SK-N-SH (cell line): ENCODE measurements around the gene GPR160. TPM values are rescaled to one million over a fixed set of nuclear protein-coding genes. Genes with fewer than 3 reads are reported as not detected.

Experiments used
- CTCF ChIA-PET: fragments of 300-600, 350-600 bp; formaldehyde crosslinking; extraction: SDS; loops from one replicate; lab custom pipeline; 2021; lab: Yijun Ruan, JAX
- POLR2A ChIA-PET: fragments of 350-600 bp; sonication (Branson Sonifier 250); formaldehyde crosslinking; extraction: SDS; loops from one replicate; lab custom pipeline; 2020; ENCODE audit warnings: antibody characterized with exemption, inconsistent platforms; lab: Yijun Ruan, JAX
- DNase-seq: peaks from one replicate; pipeline ENCODE4 v3.0.0; 2012
- H2AFZ ChIP-seq: fragments of 200-600 bp; sonication (generic); 2 replicates; pipeline ENCODE4 v1.8.1; 2016; ENCODE audit warnings: antibody characterized with exemption, mild to moderate bottlenecking, low read depth
- H3F3A ChIP-seq: fragments of 200-600 bp; sonication (generic); replicated peaks from 2 replicates; pipeline ENCODE3; 2016; ENCODE audit warnings: antibody characterized with exemption, mild to moderate bottlenecking; ENCODE audit not compliant: insufficient read depth
- H3K27ac ChIP-seq, 2 experiments: fragments of 200-500 bp in 1 of 2; fragments of 200-600 bp in 1 of 2; sonication (Bioruptor generic) in 1 of 2; sonication (generic), shearing (Covaris generic) in 1 of 2; 2 replicates each; pipeline versions ENCODE4 v1.5.1 to v1.6.1; 2014 to 2016; ENCODE audit warnings: low read depth in 2 of 2, inconsistent platforms in 1 of 2, low read length in 1 of 2, mild to moderate bottlenecking in 1 of 2, mixed read lengths in 1 of 2
- H3K27me3 ChIP-seq: fragments of 200-600 bp; sonication (generic), shearing (Covaris generic); 2 replicates; pipeline ENCODE4 v1.6.1; 2016; ENCODE audit warnings: mixed run types; ENCODE audit not compliant: insufficient read depth
- H3K36me3 ChIP-seq, 2 experiments: fragments of 200-500 bp in 1 of 2; fragments of 200-600 bp in 1 of 2; sonication (Bioruptor generic) in 1 of 2; sonication (generic) in 1 of 2; replicated peaks in 1 of 2; 2 replicates each; pipeline versions ENCODE3 to v1.5.1; 2014 to 2016; ENCODE audit warnings: low read length in 1 of 2, mild to moderate bottlenecking in 1 of 2; ENCODE audit not compliant: insufficient read depth in 2 of 2, control insufficient read depth in 1 of 2
- H3K4me1 ChIP-seq, 2 experiments: fragments of 200-500 bp in 1 of 2; fragments of 200-600 bp in 1 of 2; sonication (Bioruptor generic) in 1 of 2; sonication (generic), shearing (Covaris generic) in 1 of 2; 2 replicates each; pipeline versions ENCODE4 v1.5.1 to v1.6.1; 2014 to 2016; ENCODE audit warnings: low read depth in 1 of 2, low read length in 1 of 2, mixed run types in 1 of 2; ENCODE audit not compliant: insufficient read depth in 2 of 2, control insufficient read depth in 1 of 2
- H3K4me2 ChIP-seq: fragments of 200-600 bp; sonication (generic), shearing (Covaris generic); 2 replicates; pipeline ENCODE4 v1.6.1; 2017; ENCODE audit warnings: mixed run types
- H3K4me3 ChIP-seq, 2 experiments: fragments of 200-500 bp in 1 of 2; fragments of 200-600 bp in 1 of 2; sonication (Bioruptor generic) in 1 of 2; sonication (generic), shearing (Covaris generic) in 1 of 2; 2 replicates each; pipeline versions ENCODE4 v1.5.1 to v1.8.1; 2014 to 2016; ENCODE audit warnings: low read depth in 2 of 2, inconsistent platforms in 1 of 2, low read length in 1 of 2, mild to moderate bottlenecking in 1 of 2, mixed read lengths in 1 of 2, moderate library complexity in 1 of 2
- H3K79me2 ChIP-seq: fragments of 200-600 bp; sonication (generic); 2 replicates; pipeline ENCODE4 v1.8.1; 2017; ENCODE audit warnings: mild to moderate bottlenecking; ENCODE audit not compliant: insufficient read depth
- H3K9ac ChIP-seq: fragments of 200-600 bp; sonication (generic); 2 replicates; pipeline ENCODE4 v1.6.1; 2017; ENCODE audit warnings: mixed run types
- H3K9me2 ChIP-seq: fragments of 200-600 bp; sonication (generic); 2 replicates; pipeline ENCODE4 v1.6.1; 2017; ENCODE audit warnings: mixed run types
- H3K9me3 ChIP-seq: fragments of 200-600 bp; sonication (generic); 2 replicates; pipeline ENCODE4 v1.6.1; 2017; ENCODE audit warnings: mixed run types, mild to moderate bottlenecking, moderate library complexity
- H4K20me1 ChIP-seq: fragments of 200-600 bp; sonication (generic); 2 replicates; pipeline ENCODE4 v1.6.1; 2017; ENCODE audit warnings: mild to moderate bottlenecking, mixed run types; ENCODE audit not compliant: insufficient read depth
- CTCF ChIP-seq: fragments of 200-600 bp; sonication (generic); IDR thresholded peaks from 2 replicates; pipeline ENCODE4 v1.6.1; 2017; ENCODE audit warnings: antibody characterized with exemption, mild to moderate bottlenecking, moderate library complexity
- EZH2phosphoT487 ChIP-seq: fragments of 200-600 bp; sonication (generic); IDR thresholded peaks from 2 replicates; pipeline ENCODE4 v1.6.1; 2017; ENCODE audit warnings: low read depth, mixed run types, mild to moderate bottlenecking, antibody characterized with exemption, moderate library complexity, borderline replicate concordance
- FOSL2 ChIP-seq: IDR thresholded peaks from 2 replicates; pipeline ENCODE4 v1.4.0; 2012; ENCODE audit warnings: low read depth, mild to moderate bottlenecking, moderate library complexity, borderline replicate concordance
- FOXJ3 ChIP-seq: sonication (generic); formaldehyde crosslinking; IDR thresholded peaks from 2 replicates; pipeline ENCODE4 v1.5.1; 2020; ENCODE audit warnings: mild to moderate bottlenecking, missing genetic modification reagents
- FOXM1 ChIP-seq: IDR thresholded peaks from 2 replicates; pipeline ENCODE4 v1.4.0; 2012; ENCODE audit warnings: low read depth, mild to moderate bottlenecking
- JUND ChIP-seq: IDR thresholded peaks from 2 replicates; pipeline ENCODE4 v1.4.0; 2012
- MAX ChIP-seq: IDR thresholded peaks from 2 replicates; pipeline ENCODE4 v1.4.0; 2012; ENCODE audit warnings: low read depth
- MEF2A ChIP-seq: IDR thresholded peaks from 2 replicates; pipeline ENCODE4 v1.4.0; 2012; ENCODE audit warnings: low read depth, borderline replicate concordance
- MXI1 ChIP-seq: IDR thresholded peaks from 2 replicates; pipeline ENCODE4 v1.6.1; 2012; ENCODE audit warnings: mild to moderate bottlenecking, low read depth, low read length, improper control_type of control experiment
- NRF1 ChIP-seq: IDR thresholded peaks from 2 replicates; pipeline ENCODE4 v1.6.1; 2012; ENCODE audit warnings: low read depth, mild to moderate bottlenecking, low read length
- POLR2AphosphoS5 ChIP-seq: IDR thresholded peaks from 2 replicates; pipeline ENCODE4 v1.6.1; 2012; ENCODE audit warnings: low read depth, low read length
- REST ChIP-seq: IDR thresholded peaks from 2 replicates; pipeline ENCODE4 v1.6.1; 2012; ENCODE audit warnings: mild to moderate bottlenecking, low read depth, low read length, moderate library complexity
- RXRA ChIP-seq: IDR thresholded peaks from 2 replicates; pipeline ENCODE4 v1.4.0; 2012; ENCODE audit warnings: low read depth, mild to moderate bottlenecking, borderline replicate concordance
- SIN3A ChIP-seq: IDR thresholded peaks from 2 replicates; pipeline ENCODE4 v1.6.1; 2012; ENCODE audit warnings: low read depth, mild to moderate bottlenecking, low read length, moderate library complexity, borderline replicate concordance
- TAF1 ChIP-seq: IDR thresholded peaks from 2 replicates; pipeline ENCODE4 v1.6.1; 2012; ENCODE audit warnings: low read depth, mild to moderate bottlenecking, low read length, moderate library complexity, borderline replicate concordance
- TCF12 ChIP-seq: IDR thresholded peaks from 2 replicates; pipeline ENCODE4 v1.4.0; 2012
- WGBS: methylation state at CpG from one replicate; pipeline ENCODE4 v1.1.6; 2017; ENCODE audit warnings: low lambda C conversion rate; 5-methylcytosine and 5-hydroxymethylcytosine counted together
- polyA plus RNA-seq, 3 experiments: library from polyadenylated mRNA; depleted of rRNA; stranded (reverse); fragments of >200 nt; gene quantifications; 2 replicates each; pipeline ENCODE4 v1.2.3, GENCODE V29; 2012
- TF ChIP-seq, protein P1 (sequence below): IDR thresholded peaks from 2 replicates; pipeline ENCODE4 v1.4.0; 2012; ENCODE audit warnings: low read depth, borderline replicate concordance
- TF ChIP-seq, protein P2 (sequence below): fragments of 150-350 bp; IDR thresholded peaks from 2 replicates; pipeline ENCODE4 v1.6.1; 2017; ENCODE audit warnings: antibody characterized with exemption, low read length, low read depth, borderline replicate concordance
- TF ChIP-seq, protein P3 (sequence below): IDR thresholded peaks from 2 replicates; pipeline ENCODE4 v1.4.0; 2012; ENCODE audit warnings: low read depth, borderline replicate concordance

GPR160 gene
- polyA plus RNA-seq, 1 of the 3 experiments (the other 2 are of a cell fraction): 0.31 TPM

DNA sequence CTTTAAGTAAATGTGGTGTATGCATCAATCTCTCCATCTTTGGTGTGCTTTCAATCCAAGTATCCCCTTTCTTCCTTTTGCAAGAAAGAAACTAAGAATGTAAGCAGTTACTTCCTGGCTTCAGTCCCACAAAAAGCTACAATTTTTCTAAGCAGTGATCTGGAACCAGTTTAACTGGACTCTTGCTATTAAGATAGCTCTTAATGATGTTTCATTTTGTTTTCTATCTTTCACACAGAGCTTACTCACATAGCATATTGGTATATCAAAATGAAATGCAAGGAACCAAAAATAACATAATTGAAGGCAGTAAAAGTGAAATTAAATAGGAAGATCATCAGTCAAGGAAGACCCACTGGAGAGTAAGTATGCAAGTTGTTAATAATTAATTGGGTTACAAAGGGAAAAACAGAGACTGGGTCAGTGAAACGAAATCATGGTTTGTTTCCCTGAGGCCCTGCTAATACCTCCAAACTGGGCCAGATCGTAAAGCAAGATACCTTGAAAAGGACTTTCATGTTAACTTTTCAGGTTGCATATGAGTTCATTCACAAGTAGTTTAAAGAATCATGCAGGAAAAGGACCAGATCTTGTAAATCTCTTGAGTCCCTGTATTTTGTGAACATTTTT is 41.9 kb downstream of the GPR160 start:
- H3K4me2 ChIP-seq: no peak overlapping the region
- CTCF ChIA-PET: interaction anchor here (1.0 to 1.1 kb wide), 2 partner anchors 38 to 56 kb away, joined by 3 read pairs; no protein-coding TSS in a partner anchor
- DNase-seq: no peak
- H3K36me3 ChIP-seq: peaks cover 20% of the 10 kb centered on the region in 2 experiments
- 68% methylated on average over 2 of the region's 2 CpGs for WGBS
- peak overlapping the region in 1 of 2 experiments; percentile 14; a peak in 1 of 4 replicates for H3K27ac ChIP-seq
- H3K79me2 ChIP-seq: no peaks in the 10 kb centered on the region
- TF ChIP-seq TAF1 (no peak), JUND (no peak), MEF2A (no peak), TCF12 (no peak), MXI1 (no peak), EZH2phosphoT487 (no peak), FOXJ3 (no peak), CTCF (no peak), POLR2AphosphoS5 (no peak), REST (no peak), MAX (no peak), RXRA (no peak), NRF1 (no peak), FOSL2 (no peak), SIN3A (no peak), FOXM1 (no peak)
- TF ChIP-seq, protein P1, sequence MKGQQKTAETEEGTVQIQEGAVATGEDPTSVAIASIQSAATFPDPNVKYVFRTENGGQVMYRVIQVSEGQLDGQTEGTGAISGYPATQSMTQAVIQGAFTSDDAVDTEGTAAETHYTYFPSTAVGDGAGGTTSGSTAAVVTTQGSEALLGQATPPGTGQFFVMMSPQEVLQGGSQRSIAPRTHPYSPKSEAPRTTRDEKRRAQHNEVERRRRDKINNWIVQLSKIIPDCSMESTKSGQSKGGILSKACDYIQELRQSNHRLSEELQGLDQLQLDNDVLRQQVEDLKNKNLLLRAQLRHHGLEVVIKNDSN: no peak
- TF ChIP-seq, protein P2, sequence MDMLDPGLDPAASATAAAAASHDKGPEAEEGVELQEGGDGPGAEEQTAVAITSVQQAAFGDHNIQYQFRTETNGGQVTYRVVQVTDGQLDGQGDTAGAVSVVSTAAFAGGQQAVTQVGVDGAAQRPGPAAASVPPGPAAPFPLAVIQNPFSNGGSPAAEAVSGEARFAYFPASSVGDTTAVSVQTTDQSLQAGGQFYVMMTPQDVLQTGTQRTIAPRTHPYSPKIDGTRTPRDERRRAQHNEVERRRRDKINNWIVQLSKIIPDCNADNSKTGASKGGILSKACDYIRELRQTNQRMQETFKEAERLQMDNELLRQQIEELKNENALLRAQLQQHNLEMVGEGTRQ: no peak
- TF ChIP-seq, protein P3, sequence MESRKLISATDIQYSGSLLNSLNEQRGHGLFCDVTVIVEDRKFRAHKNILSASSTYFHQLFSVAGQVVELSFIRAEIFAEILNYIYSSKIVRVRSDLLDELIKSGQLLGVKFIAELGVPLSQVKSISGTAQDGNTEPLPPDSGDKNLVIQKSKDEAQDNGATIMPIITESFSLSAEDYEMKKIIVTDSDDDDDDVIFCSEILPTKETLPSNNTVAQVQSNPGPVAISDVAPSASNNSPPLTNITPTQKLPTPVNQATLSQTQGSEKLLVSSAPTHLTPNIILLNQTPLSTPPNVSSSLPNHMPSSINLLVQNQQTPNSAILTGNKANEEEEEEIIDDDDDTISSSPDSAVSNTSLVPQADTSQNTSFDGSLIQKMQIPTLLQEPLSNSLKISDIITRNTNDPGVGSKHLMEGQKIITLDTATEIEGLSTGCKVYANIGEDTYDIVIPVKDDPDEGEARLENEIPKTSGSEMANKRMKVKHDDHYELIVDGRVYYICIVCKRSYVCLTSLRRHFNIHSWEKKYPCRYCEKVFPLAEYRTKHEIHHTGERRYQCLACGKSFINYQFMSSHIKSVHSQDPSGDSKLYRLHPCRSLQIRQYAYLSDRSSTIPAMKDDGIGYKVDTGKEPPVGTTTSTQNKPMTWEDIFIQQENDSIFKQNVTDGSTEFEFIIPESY: no peak
- TF ChIP-seq, all 33 proteins: peak for 0
- H4K20me1 ChIP-seq: no peaks in the 10 kb centered on the region
- H2AFZ ChIP-seq: no peak overlapping the region
- peaks cover 0 to 2% of the 10 kb centered on the region in 2 experiments; a peak in 2 of 4 replicates for H3K4me1 ChIP-seq
- H3K9me2 ChIP-seq: no peaks in the 10 kb centered on the region
- POLR2A ChIA-PET: no interaction called here
- no peak overlapping the region for H3K4me3 ChIP-seq
- H3K9me3 ChIP-seq: no peaks in the 10 kb centered on the region
- no peak overlapping the region for H3K9ac ChIP-seq
- H3F3A ChIP-seq: no peaks in the 10 kb centered on the region
- H3K27me3 ChIP-seq: no peaks in the 10 kb centered on the region
